ENCODE data around the gene EMP2.

EMP2 gene

GRCh38 chr16:10609402-10609774, 29.0 kb upstream of the EMP2 start:
- no peak for DNase-seq

GRCh38 chr16:10608687-10609401, 28.4 kb upstream of the EMP2 start:
- DNase-seq: no peak

DNA sequence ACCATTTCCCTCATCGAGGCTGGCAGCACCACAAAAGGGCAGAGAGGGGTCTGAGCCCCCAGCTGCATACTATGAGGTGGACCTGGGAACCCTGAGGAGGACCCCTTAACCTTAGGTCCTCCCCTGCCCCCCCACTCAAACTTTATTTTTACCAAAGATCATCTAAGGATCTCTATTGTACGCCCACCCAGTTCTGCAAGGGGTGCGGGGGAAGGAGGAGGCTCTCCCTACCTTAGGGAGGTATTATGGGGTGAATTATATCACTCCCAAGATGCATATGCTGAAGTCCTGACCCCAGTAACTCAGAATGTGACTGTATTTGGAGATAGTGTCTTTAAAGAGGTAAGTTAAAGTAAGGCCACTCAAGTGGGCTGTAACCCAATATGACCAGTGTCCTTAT, 26.8 kb upstream of the EMP2 start:
- no peak for DNase-seq

GRCh38 chr16:10606607-10607006, 26.2 kb upstream of the EMP2 start:
- DNase-seq: no peak

- DNase-seq: no peak
These were observed 25.2 kb upstream of the EMP2 start for GRCh38 chr16:10605636-10606035.

- DNase-seq: no peak
These were observed 21.3 kb upstream of the EMP2 start for GRCh38 chr16:10601444-10602408.

- DNase-seq: no peak
These were observed 20.5 kb upstream of the EMP2 start for GRCh38 chr16:10600782-10601443.

DNA sequence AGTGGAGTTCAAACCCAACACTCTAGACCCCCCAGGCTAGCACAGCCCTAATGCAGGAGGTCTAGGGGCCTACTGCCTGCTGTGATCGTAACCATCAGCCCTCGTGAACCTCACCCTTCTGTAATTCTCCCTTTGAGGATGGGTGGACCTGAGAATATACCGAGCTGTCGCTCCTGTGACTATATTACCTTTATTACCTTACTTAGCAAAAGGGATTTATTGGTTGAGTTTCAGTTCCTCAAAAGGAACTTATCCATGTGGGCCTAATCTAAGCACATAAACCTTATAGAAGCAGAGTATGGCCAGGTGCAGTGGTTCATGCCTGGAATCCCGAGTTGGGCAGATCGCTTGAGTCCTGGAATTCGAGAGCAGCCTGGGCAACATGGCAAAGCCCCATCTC, 19.2 kb upstream of the EMP2 start:
- DNase-seq: no peak

- DNase-seq: no peak
These were observed 17.8 kb upstream of the EMP2 start for GRCh38 chr16:10598157-10598556.

- no peak for DNase-seq
These were observed 16.8 kb upstream of the EMP2 start for GRCh38 chr16:10597187-10597601.

DNA sequence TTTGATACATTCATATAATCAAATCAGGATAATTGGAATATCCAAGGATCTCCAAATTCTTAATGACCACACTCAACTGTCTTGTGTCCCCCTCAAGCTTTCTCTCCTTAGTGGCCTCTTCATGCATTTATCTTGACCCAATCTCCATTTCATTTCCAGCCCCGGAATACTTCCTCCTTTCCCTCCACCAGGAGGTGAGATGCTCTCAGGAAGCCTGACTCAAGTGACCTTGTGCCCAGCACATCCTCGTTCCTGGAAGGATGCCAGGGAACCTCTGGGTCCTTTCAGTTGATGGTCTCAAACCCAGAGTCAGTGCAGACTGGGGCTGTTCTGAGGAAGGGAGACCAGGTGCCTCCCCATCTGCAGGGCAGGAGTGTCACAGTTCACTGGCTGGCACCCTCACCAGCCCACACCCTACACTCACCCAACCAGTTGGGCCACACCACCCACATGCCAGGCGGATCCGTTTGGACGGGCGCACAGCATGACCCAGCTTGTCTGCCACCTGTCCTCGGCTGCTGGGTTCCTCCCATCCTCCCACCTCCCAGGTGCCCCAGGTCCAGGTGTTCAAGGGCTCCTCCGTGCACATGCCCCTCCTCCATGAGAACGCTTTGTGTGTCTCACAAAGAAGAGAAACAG, 14.0 kb upstream of the EMP2 start:
- DNase-seq: no peak

DNA sequence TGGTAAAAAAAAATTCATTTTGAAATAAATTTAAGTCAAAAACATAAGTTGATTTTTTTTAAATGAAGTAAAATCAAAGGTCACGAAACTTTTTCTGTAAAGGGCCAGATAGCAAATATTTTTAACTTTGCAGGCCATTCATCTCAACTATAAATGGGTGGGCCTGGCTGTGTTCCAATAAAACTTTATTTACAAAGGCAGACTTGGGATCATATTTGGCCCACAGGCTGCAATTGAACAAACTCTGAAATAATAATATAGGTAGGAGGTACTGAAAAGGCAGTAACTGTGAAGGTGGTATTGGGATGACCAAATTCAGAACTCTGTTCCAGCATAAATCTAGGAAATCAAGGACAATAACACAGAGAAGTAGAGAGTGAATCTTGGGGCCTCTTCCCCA, 12.2 kb upstream of the EMP2 start:
- DNase-seq: no peak

GRCh38 chr16:10590342-10590741, 9.9 kb upstream of the EMP2 start:
- no peak for DNase-seq

GRCh38 chr16:10589109-10589508, 8.7 kb upstream of the EMP2 start:
- DNase-seq: no peak

DNA sequence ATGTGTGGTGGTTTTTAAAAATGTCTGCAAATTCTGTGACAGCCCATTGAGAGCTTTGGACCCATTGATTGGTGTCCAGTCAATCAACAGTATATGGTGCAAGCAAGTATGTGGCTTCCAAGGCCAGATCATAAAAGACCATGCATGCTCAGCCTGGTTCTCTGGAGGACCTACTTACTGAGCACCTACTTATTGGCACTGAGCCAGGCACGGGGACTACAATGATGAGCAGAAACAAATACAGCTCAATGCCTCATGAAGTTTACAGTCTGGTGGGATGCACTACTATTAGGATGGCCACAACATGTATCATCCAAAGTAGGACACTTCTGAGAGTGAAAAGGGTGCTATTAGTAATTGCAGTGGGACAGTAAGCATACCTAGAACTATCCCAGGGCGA, 7.2 kb upstream of the EMP2 start:
- DNase-seq: no peak

GRCh38 chr16:10584981-10585438, 4.6 kb upstream of the EMP2 start:
- no peak for DNase-seq

GRCh38 chr16:10583269-10583668, 2.9 kb upstream of the EMP2 start:
- no peak for DNase-seq

- DNase-seq: no peak
These were observed 1.1 kb upstream of the EMP2 start for GRCh38 chr16:10581507-10581906.

DNA sequence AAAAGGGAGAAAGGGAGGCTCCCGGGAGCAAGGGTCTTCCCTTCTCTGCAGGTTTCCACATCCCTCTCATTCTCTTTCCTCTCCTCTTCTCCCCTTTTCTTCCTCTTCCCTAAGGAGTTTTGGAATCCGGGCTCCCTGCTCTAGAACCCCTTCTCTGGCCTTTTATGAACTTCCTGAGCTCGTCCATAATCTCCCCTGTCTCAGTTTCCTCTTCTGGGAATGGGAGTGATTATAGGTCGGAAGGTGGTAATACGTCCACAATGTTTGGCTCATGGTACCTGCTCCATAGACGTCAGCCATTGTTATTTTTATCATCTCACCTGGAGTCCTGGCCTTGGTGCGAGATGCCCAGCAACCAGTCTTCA, 467 bp upstream of the EMP2 start:
- DNase-seq: no peak

DNA sequence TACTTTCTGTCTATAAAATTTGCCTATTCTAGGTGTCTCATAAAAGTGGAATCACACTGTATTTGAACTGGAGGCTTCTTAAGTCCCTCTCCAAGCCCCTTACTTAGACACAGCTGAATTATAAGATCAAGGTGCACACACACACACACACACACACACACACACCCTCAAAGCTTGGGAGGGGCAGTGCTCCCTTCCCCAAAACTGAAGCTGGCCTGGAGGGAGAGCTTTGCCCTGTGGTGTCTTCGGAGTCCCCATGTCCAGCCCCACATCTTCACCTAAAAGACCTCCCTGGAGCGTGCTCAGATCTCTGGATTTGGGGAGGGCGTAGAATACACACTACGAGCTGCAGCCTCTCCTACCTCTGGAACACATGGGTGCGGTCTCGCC, 828 bp downstream of the EMP2 start:
- no peak for DNase-seq

DNA sequence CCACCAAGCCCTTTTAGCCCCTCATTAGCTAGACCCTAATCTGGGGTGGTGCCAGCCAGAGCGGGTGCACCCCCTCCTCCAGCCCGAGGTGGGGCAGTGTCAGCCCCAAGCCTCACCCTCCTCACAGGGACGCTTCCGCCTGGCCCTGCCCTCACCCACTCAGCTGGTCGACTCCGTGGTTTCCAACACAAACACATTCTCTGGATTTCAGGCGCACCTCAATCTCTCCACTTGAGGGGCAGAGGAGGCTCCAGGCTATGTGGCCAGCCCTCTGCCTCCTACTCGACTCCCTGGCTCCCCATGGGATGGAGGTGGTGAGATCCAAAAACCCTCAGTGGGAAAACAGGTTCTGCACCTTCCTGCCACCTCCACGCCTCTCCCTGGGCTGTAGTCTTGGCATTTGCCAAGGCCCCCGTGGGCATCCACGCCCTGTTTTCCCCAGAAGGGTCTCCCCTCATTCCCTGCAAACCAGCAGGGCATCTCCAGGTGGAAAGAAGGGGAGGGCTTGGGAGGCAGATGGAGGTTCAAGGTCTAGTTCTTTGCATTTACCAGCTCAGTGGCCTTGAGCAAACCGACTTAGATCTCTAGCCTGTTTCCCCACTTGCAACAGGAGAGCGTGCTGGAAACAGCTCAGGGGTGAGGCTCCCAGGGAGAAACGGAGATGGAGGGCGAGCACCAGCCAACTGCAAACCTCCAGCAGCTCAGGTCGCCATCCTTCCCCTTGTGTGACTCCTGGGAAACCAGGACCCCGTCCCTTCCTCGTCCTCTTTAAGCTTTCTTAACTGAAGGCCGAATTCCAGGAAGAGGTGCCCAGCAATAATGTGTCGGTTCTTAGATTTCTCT, 1.7 kb downstream of the EMP2 start:
- DNase-seq: no peak
